ENCODE data around the gene CLEC2A.

Gene CLEC2A

GRCh38 chr12:9933958-9934357, 1.8 kb upstream of the CLEC2A start:
- peak; percentile 55 for DNase-seq (ENCODE audit: low read depth)

- DNase-seq (ENCODE audit: low read depth), result no peak
Observed at GRCh38 chr12:9931245-9931644, 925 bp downstream of the CLEC2A start.

GRCh38 chr12:9928607-9929006, 3.6 kb downstream of the CLEC2A start:
- no peak for DNase-seq (ENCODE audit: low read depth)

- DNase-seq (ENCODE audit: low read depth), result no peak
Observed at GRCh38 chr12:9926876-9927275, 5.3 kb downstream of the CLEC2A start.

GRCh38 chr12:9925705-9926393, 6.3 kb downstream of the CLEC2A start:
- peak; percentile 15 for DNase-seq (ENCODE audit: low read depth)

- DNase-seq (ENCODE audit: low read depth), result no peak
Observed at GRCh38 chr12:9922429-9922828, 9.7 kb downstream of the CLEC2A start.

GRCh38 chr12:9920451-9920850, 11.7 kb downstream of the CLEC2A start:
- DNase-seq (ENCODE audit: low read depth), result no peak

GRCh38 chr12:9919443-9919842, 12.7 kb downstream of the CLEC2A start:
- DNase-seq (ENCODE audit: low read depth), result no peak

GRCh38 chr12:9911708-9912107, 20.5 kb downstream of the CLEC2A start:
- DNase-seq (ENCODE audit: low read depth), result no peak

GRCh38 chr12:9910716-9911421, 21.3 kb downstream of the CLEC2A start:
- DNase-seq (ENCODE audit: low read depth), result no peak

- DNase-seq (ENCODE audit: low read depth), result no peak
Observed at GRCh38 chr12:9909724-9910123, 22.4 kb downstream of the CLEC2A start.

GRCh38 chr12:9908350-9908749, 23.8 kb downstream of the CLEC2A start:
- no peak for DNase-seq (ENCODE audit: low read depth)

- no peak for DNase-seq (ENCODE audit: low read depth)
Observed at GRCh38 chr12:9907769-9908168, 24.4 kb downstream of the CLEC2A start.

- no peak for DNase-seq (ENCODE audit: low read depth)
Observed at GRCh38 chr12:9906873-9907272, 25.3 kb downstream of the CLEC2A start.

- DNase-seq (ENCODE audit: low read depth), result no peak
Observed at GRCh38 chr12:9902539-9903228, 29.5 kb downstream of the CLEC2A start.

- DNase-seq (ENCODE audit: low read depth), result no peak
Observed at GRCh38 chr12:9900930-9901329, 31.2 kb downstream of the CLEC2A start.

GRCh38 chr12:9899209-9899608, 33.0 kb downstream of the CLEC2A start:
- DNase-seq (ENCODE audit: low read depth), result no peak

GRCh38 chr12:9897535-9897934, 34.6 kb downstream of the CLEC2A start:
- no peak for DNase-seq (ENCODE audit: low read depth)

- no peak for DNase-seq (ENCODE audit: low read depth)
Observed at GRCh38 chr12:9895215-9895971, 36.8 kb downstream of the CLEC2A start.

GRCh38 chr12:9888665-9889273, 43.4 kb downstream of the CLEC2A start:
- no peak for DNase-seq (ENCODE audit: low read depth)

- DNase-seq (ENCODE audit: low read depth), result no peak
Observed at GRCh38 chr12:9883175-9883574, 49.0 kb downstream of the CLEC2A start.

GRCh38 chr12:9881988-9882387, 50.2 kb downstream of the CLEC2A start:
- DNase-seq (ENCODE audit: low read depth), result no peak

Data from GM04504 (cell line).